Osteoblast (primary cell): Measurements from ENCODE around the gene ULK2. TPM values are rescaled to one million over a fixed set of nuclear protein-coding genes. Genes with fewer than 3 reads are reported as not detected.

Experiments used
- DNase-seq: peaks from one replicate; pipeline ENCODE4 v3.0.0; 2011; ENCODE audit warnings: low spot score, mixed read lengths; ENCODE audit not compliant: insufficient read length; ENCODE audit errors: missing footprints
- H2AFZ ChIP-seq: 2 replicates; pipeline ENCODE4 v1.6.0; 2011; ENCODE audit warnings: mild to moderate bottlenecking, low read length
- H3K27ac ChIP-seq: 2 replicates; pipeline ENCODE4 v1.5.1; 2011; ENCODE audit warnings: mild to moderate bottlenecking, low read depth, low read length, moderate library complexity
- H3K27me3 ChIP-seq: 2 replicates; pipeline ENCODE4 v1.6.0; 2012; ENCODE audit warnings: mild to moderate bottlenecking, control low read depth, inconsistent platforms, low read length, moderate library complexity; ENCODE audit not compliant: insufficient read depth
- H3K36me3 ChIP-seq: 2 replicates; pipeline ENCODE4 v1.5.1; 2011; ENCODE audit warnings: mild to moderate bottlenecking, low read length, control low read depth, moderate library complexity; ENCODE audit not compliant: insufficient read depth
- H3K4me1 ChIP-seq: 2 replicates; pipeline ENCODE4 v1.5.1; 2011; ENCODE audit warnings: mild to moderate bottlenecking, low read length, control low read depth, moderate library complexity; ENCODE audit not compliant: insufficient read depth
- H3K4me2 ChIP-seq: 2 replicates; pipeline ENCODE4 v1.6.0; 2011; ENCODE audit warnings: mild to moderate bottlenecking, low read length; ENCODE audit not compliant: insufficient read depth
- H3K4me3 ChIP-seq: fragments of 200-600 bp; sonication (generic); 3 replicates; pipeline ENCODE4 v1.5.1; 2012; ENCODE audit warnings: mild to moderate bottlenecking, low read length, inconsistent platforms; ENCODE audit not compliant: insufficient read depth
- H3K79me2 ChIP-seq: 2 replicates; pipeline ENCODE4 v1.6.0; 2012; ENCODE audit warnings: mild to moderate bottlenecking, low read length, control low read depth, inconsistent platforms; ENCODE audit not compliant: insufficient read depth
- H3K9me3 ChIP-seq: 2 replicates; pipeline ENCODE4 v1.5.1; 2011; ENCODE audit warnings: low read depth, low read length, control low read depth
- H4K20me1 ChIP-seq: 2 replicates; pipeline ENCODE4 v1.6.0; 2012; ENCODE audit warnings: mild to moderate bottlenecking, low read length, control low read depth; ENCODE audit not compliant: insufficient read depth
- CTCF ChIP-seq: IDR thresholded peaks from 2 replicates; pipeline ENCODE4 v1.5.1; 2011; ENCODE audit warnings: mild to moderate bottlenecking, low read depth, low read length, moderate library complexity; ENCODE audit errors: extremely low read depth
- total RNA-seq: library from RNA; depleted of rRNA; stranded (reverse); fragments of >200 nt; gene quantifications from 2 replicates; pipeline ENCODE4 v1.2.3, GENCODE V29; 2012

The ULK2 gene
- total RNA-seq, 1 donor: 27.5 TPM

- peak overlapping the region; percentile 78 for H3K4me2 ChIP-seq
- H2AFZ ChIP-seq: peak overlapping the region; percentile 72
- no peaks in the 10 kb centered on the region for H3K9me3 ChIP-seq
- peaks cover 13% of the 10 kb centered on the region for H3K4me1 ChIP-seq
- peak; percentile 98 for DNase-seq
- no peaks in the 10 kb centered on the region for H3K79me2 ChIP-seq
- H3K27ac ChIP-seq: no peak overlapping the region
- TF ChIP-seq CTCF: peak; percentile 66
- H3K36me3 ChIP-seq: no peaks in the 10 kb centered on the region
- H4K20me1 ChIP-seq: no peaks in the 10 kb centered on the region
- H3K4me3 ChIP-seq: peak overlapping the region; percentile 58
- no peaks in the 10 kb centered on the region for H3K27me3 ChIP-seq
These were observed 122.6 kb downstream of the ULK2 start for GRCh38 chr17:19744922-19745757.

- TF ChIP-seq CTCF: no peak
- H2AFZ ChIP-seq: peak overlapping the region; percentile 81
- H3K4me1 ChIP-seq: peaks cover 13% of the 10 kb centered on the region
- H4K20me1 ChIP-seq: no peaks in the 10 kb centered on the region
- no peak overlapping the region for H3K27ac ChIP-seq
- H3K4me2 ChIP-seq: peak overlapping the region; percentile 78
- no peaks in the 10 kb centered on the region for H3K9me3 ChIP-seq
- H3K4me3 ChIP-seq: peak overlapping the region; percentile 58
- no peaks in the 10 kb centered on the region for H3K79me2 ChIP-seq
- DNase-seq: peak; percentile 21
- no peaks in the 10 kb centered on the region for H3K27me3 ChIP-seq
- no peaks in the 10 kb centered on the region for H3K36me3 ChIP-seq
These were observed 123.2 kb downstream of the ULK2 start for GRCh38 chr17:19744492-19744891.

GRCh38 chr17:19743101-19744100, 124.3 kb downstream of the ULK2 start:
- no peaks in the 10 kb centered on the region for H3K9me3 ChIP-seq
- H3K4me2 ChIP-seq: no peak overlapping the region
- no peaks in the 10 kb centered on the region for H3K27me3 ChIP-seq
- H2AFZ ChIP-seq: no peak overlapping the region
- TF ChIP-seq CTCF: no peak
- H3K79me2 ChIP-seq: no peaks in the 10 kb centered on the region
- no peak overlapping the region for H3K4me3 ChIP-seq
- DNase-seq: peak; percentile 82
- H3K4me1 ChIP-seq: peaks cover 9% of the 10 kb centered on the region
- H3K27ac ChIP-seq: no peak overlapping the region
- no peaks in the 10 kb centered on the region for H3K36me3 ChIP-seq
- no peaks in the 10 kb centered on the region for H4K20me1 ChIP-seq
